ENCODE measurements around the gene NHLH1.

Gene NHLH1

DNA sequence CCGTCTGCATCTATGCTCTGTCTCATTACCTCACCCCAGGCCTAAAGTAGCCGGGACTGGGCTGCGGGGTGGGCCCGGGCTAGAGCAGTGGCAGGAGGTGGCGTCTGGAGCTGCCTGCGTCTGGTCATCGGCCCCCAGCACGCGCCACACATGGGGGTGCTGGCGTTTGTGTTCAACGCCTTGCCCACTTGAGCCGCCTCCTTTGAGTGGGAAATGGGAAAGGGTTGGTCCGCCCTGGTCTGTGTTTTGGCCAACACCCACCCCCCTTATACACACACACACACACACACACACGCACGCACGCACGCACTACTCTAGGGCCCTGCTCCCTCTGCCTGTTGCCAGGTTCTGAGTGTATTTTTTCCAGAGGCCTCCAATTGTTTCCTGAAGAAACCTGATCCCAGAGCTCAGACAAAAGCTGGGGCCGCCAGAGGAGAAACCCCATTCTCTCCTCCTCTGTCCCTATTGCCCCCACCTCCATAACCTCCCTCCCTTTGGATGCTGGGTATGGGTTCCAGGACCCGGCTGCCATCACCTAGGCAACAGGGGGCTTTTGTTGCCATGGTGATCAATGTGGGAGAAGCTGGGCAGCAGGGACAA, 43.6 kb downstream of the NHLH1 start:
- DNase-seq: no peak
- Histone ChIP-seq H4K20me1 (ENCODE audit: insufficient read depth, low read length) (0 out of 2 replicates have a peak, but pooled peaks cover 3% of the 10 kb centered on the region), H3K4me2 (ENCODE audit: insufficient read depth, low read length) (no peak overlapping the region), H3K27ac (ENCODE audit: low read length) (no peak overlapping the region), H3K4me1 (ENCODE audit: insufficient read depth, low read length) (no peaks in the 10 kb centered on the region), H3K4me3 (ENCODE audit: low read depth in 1 of 2, low read length in 2 of 2) (no peak overlapping the region), H3K27me3 (ENCODE audit: insufficient read depth, low read length, poor library complexity) (no peaks in the 10 kb centered on the region), H3K79me2 (ENCODE audit: insufficient read depth, low read length) (no peaks in the 10 kb centered on the region), H3K9me3 (ENCODE audit: insufficient read depth, low read length, severe bottlenecking) (no peaks in the 10 kb centered on the region), H2AFZ (ENCODE audit: low read depth, low read length) (no peak overlapping the region), H3K36me3 (ENCODE audit: insufficient read depth, low read length) (no peaks in the 10 kb centered on the region), H3K9ac (ENCODE audit: low read depth, low read length) (no peak overlapping the region)
- TF ChIP-seq, protein P1, sequence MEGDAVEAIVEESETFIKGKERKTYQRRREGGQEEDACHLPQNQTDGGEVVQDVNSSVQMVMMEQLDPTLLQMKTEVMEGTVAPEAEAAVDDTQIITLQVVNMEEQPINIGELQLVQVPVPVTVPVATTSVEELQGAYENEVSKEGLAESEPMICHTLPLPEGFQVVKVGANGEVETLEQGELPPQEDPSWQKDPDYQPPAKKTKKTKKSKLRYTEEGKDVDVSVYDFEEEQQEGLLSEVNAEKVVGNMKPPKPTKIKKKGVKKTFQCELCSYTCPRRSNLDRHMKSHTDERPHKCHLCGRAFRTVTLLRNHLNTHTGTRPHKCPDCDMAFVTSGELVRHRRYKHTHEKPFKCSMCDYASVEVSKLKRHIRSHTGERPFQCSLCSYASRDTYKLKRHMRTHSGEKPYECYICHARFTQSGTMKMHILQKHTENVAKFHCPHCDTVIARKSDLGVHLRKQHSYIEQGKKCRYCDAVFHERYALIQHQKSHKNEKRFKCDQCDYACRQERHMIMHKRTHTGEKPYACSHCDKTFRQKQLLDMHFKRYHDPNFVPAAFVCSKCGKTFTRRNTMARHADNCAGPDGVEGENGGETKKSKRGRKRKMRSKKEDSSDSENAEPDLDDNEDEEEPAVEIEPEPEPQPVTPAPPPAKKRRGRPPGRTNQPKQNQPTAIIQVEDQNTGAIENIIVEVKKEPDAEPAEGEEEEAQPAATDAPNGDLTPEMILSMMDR (IDR thresholded peaks at IDR 0.05; ENCODE audit: borderline replicate concordance, extremely low read depth, low read length, poor library complexity, severe bottlenecking): no peak
- TF ChIP-seq EZH2 (IDR thresholded peaks at IDR 0.05; ENCODE audit: borderline replicate concordance, low read depth, low read length, severe bottlenecking): no peak
- no peak for ATAC-seq (ENCODE audit: insufficient read depth, low read depth)

DNA sequence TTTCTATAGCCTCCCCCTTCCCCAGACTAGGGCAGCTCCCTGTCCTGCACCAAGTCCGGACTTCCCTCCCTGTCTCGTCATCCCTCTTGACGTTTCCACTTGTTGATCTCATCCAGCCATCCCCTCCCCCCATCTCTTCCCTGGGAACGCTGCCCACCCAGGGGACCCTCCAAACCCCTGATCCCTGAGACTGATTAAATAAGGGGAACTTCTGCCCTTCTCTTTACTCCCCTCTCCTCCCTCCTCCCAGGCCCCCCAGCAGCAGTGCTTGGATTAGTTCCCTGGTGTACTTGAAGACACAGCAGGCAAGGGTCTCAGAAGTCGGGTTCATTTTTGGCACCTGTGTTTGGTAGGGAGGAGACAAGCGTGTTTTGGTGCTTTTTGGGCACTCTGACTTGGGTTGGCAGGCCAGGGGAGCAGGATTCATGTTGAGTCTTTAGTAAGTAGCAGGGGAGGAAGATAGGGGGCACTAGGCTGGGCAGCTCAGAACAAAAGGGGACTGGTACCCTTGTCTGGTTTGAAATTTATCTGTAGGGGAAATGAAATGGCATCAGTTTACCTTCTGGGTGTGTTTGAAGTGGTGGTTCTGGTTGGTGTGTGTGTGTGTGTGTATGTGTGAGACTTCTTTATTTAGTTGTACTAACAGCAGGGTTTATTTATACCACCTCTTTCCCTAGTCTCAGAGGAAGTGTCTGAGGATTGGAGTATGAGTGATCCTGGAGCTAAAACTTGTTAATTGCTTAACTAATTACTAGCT, 44.6 kb downstream of the NHLH1 start:
- no peak overlapping the region for H3K4me3 ChIP-seq (ENCODE audit: low read depth in 1 of 2, low read length in 2 of 2)
- H3K4me2 ChIP-seq (ENCODE audit: insufficient read depth, low read length): no peak overlapping the region

DNA sequence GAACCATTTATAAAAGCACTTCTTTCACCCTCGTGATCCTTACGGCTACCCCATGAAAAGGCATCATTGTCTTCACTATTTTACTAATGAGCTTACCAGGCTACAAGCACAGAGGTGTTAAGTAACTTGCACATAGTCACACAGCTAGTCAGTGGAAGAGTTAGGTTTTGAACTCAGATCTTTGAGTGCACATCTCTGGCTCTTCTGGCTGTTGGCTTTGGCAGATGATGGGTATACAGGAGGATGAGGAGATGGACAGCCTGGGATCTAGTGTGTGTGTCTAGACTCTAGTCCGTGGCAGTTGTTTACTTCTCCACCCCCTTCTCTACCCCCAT, 45.1 kb downstream of the NHLH1 start:
- H4K20me1 ChIP-seq (ENCODE audit: insufficient read depth, low read length): 0 out of 2 replicates have a peak, but pooled peaks cover 3% of the 10 kb centered on the region
- no peaks in the 10 kb centered on the region for H3K9me3 ChIP-seq (ENCODE audit: insufficient read depth, low read length, severe bottlenecking)
- no peak for TF ChIP-seq EZH2 (IDR thresholded peaks at IDR 0.05; ENCODE audit: borderline replicate concordance, low read depth, low read length, severe bottlenecking)
- TF ChIP-seq, protein P1 (IDR thresholded peaks at IDR 0.05; ENCODE audit: borderline replicate concordance, extremely low read depth, low read length, poor library complexity, severe bottlenecking): no peak
- H3K4me1 ChIP-seq (ENCODE audit: insufficient read depth, low read length): no peaks in the 10 kb centered on the region
- no peaks in the 10 kb centered on the region for H3K27me3 ChIP-seq (ENCODE audit: insufficient read depth, low read length, poor library complexity)
- H3K9ac ChIP-seq (ENCODE audit: low read depth, low read length): no peak overlapping the region
- no peaks in the 10 kb centered on the region for H3K36me3 ChIP-seq (ENCODE audit: insufficient read depth, low read length)
- no peak overlapping the region for H3K27ac ChIP-seq (ENCODE audit: low read length)
- no peak overlapping the region for H3K4me2 ChIP-seq (ENCODE audit: insufficient read depth, low read length)
- no peak for ATAC-seq (ENCODE audit: insufficient read depth, low read depth)
- H3K79me2 ChIP-seq (ENCODE audit: insufficient read depth, low read length): no peaks in the 10 kb centered on the region
- no peak overlapping the region for H2AFZ ChIP-seq (ENCODE audit: low read depth, low read length)
- no peak for DNase-seq
- no peak overlapping the region for H3K4me3 ChIP-seq (ENCODE audit: low read depth in 1 of 2, low read length in 2 of 2)

More for the DNA sequence above, 44.6 kb downstream of the NHLH1 start:
- TF ChIP-seq, protein P1 (IDR thresholded peaks at IDR 0.05; ENCODE audit: borderline replicate concordance, extremely low read depth, low read length, poor library complexity, severe bottlenecking): peak; percentile 12
- TF ChIP-seq EZH2 (IDR thresholded peaks at IDR 0.05; ENCODE audit: borderline replicate concordance, low read depth, low read length, severe bottlenecking): no peak
- Histone ChIP-seq H4K20me1 (ENCODE audit: insufficient read depth, low read length) (0 out of 2 replicates have a peak, but pooled peaks cover 3% of the 10 kb centered on the region), H3K9me3 (ENCODE audit: insufficient read depth, low read length, severe bottlenecking) (no peaks in the 10 kb centered on the region), H3K36me3 (ENCODE audit: insufficient read depth, low read length) (no peaks in the 10 kb centered on the region), H2AFZ (ENCODE audit: low read depth, low read length) (no peak overlapping the region), H3K4me1 (ENCODE audit: insufficient read depth, low read length) (no peaks in the 10 kb centered on the region), H3K27ac (ENCODE audit: low read length) (no peak overlapping the region), H3K27me3 (ENCODE audit: insufficient read depth, low read length, poor library complexity) (no peaks in the 10 kb centered on the region), H3K79me2 (ENCODE audit: insufficient read depth, low read length) (no peaks in the 10 kb centered on the region), H3K9ac (ENCODE audit: low read depth, low read length) (no peak overlapping the region)
- DNase-seq (no peak), ATAC-seq (ENCODE audit: insufficient read depth, low read depth) (no peak)

Data from DND-41 (cell line).